ENCODE data around the gene TUBB8B.
"Not testable (repeated sequence)": the region's sequence is repeated elsewhere in the genome, so short reads cannot be mapped to it uniquely, and the experiment has no call there.

TUBB8B gene

GRCh38 chr18:11383-12274 is 37.8 kb downstream of the TUBB8B start:
- not testable (repeated sequence) for DNase-seq

DNA sequence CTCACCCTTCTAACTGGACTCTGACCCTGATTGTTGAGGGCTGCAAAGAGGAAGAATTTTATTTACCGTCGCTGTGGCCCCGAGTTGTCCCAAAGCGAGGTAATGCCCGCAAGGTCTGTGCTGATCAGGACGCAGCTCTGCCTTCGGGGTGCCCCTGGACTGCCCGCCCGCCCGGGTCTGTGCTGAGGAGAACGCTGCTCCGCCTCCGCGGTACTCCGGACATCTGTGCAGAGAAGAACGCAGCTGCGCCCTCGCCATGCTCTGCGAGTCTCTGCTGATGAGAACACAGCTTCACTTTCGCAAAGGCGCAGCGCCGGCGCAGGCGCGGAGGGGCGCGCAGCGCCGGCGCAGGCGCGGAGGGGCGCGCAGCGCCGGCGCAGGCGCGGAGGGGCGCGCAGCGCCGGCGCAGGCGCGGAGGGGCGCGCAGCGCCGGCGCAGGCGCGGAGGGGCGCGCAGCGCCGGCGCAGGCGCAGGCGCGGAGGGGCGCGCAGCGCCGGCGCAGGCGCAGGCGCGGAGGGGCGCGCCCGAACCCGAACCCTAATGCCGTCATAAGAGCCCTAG is 38.7 kb downstream of the TUBB8B start:
- DNase-seq = not testable (repeated sequence)

DNA sequence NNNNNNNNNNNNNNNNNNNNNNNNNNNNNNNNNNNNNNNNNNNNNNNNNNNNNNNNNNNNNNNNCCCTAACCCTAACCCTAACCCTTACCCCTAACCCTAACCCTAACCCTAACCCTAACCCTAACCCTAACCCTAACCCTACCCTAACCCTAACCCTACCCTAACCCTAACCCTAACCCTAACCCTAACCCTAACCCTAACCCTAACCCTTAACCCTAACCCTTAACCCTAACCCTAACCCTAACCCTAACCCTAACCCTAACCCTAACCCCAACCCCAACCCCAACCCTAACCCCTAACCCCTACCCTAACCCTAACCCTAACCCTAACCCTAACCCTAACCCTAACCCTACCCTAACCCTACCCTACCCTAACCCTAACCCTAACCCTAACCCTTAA is 39.5 kb downstream of the TUBB8B start:
- DNase-seq = not testable (repeated sequence)

Measured in activated CD4-positive, alpha-beta T cell treated with anti-CD3 and anti-CD28 coated beads, Interleukin-2, amount 50 U/mL, for 48 hours (primary cell).